Osteoblast (primary cell): ENCODE measurements around the gene C20orf141. TPM values are rescaled to one million over a fixed set of nuclear protein-coding genes. Genes with fewer than 3 reads are reported as not detected.
"Not testable (repeated sequence)": the region's sequence is repeated elsewhere in the genome, so short reads cannot be mapped to it uniquely, and the experiment has no call there.

Experiments used
- DNase-seq: peaks from one replicate; pipeline ENCODE4 v3.0.0; 2011; ENCODE audit warnings: low spot score, mixed read lengths; ENCODE audit not compliant: insufficient read length; ENCODE audit errors: missing footprints
- H2AFZ ChIP-seq: 2 replicates; pipeline ENCODE4 v1.6.0; 2011; ENCODE audit warnings: mild to moderate bottlenecking, low read length
- H3K27ac ChIP-seq: 2 replicates; pipeline ENCODE4 v1.5.1; 2011; ENCODE audit warnings: mild to moderate bottlenecking, low read depth, low read length, moderate library complexity
- H3K27me3 ChIP-seq: 2 replicates; pipeline ENCODE4 v1.6.0; 2012; ENCODE audit warnings: mild to moderate bottlenecking, control low read depth, inconsistent platforms, low read length, moderate library complexity; ENCODE audit not compliant: insufficient read depth
- H3K36me3 ChIP-seq: 2 replicates; pipeline ENCODE4 v1.5.1; 2011; ENCODE audit warnings: mild to moderate bottlenecking, low read length, control low read depth, moderate library complexity; ENCODE audit not compliant: insufficient read depth
- H3K4me1 ChIP-seq: 2 replicates; pipeline ENCODE4 v1.5.1; 2011; ENCODE audit warnings: mild to moderate bottlenecking, low read length, control low read depth, moderate library complexity; ENCODE audit not compliant: insufficient read depth
- H3K4me2 ChIP-seq: 2 replicates; pipeline ENCODE4 v1.6.0; 2011; ENCODE audit warnings: mild to moderate bottlenecking, low read length; ENCODE audit not compliant: insufficient read depth
- H3K4me3 ChIP-seq: fragments of 200-600 bp; sonication (generic); 3 replicates; pipeline ENCODE4 v1.5.1; 2012; ENCODE audit warnings: mild to moderate bottlenecking, low read length, inconsistent platforms; ENCODE audit not compliant: insufficient read depth
- H3K79me2 ChIP-seq: 2 replicates; pipeline ENCODE4 v1.6.0; 2012; ENCODE audit warnings: mild to moderate bottlenecking, low read length, control low read depth, inconsistent platforms; ENCODE audit not compliant: insufficient read depth
- H3K9me3 ChIP-seq: 2 replicates; pipeline ENCODE4 v1.5.1; 2011; ENCODE audit warnings: low read depth, low read length, control low read depth
- H4K20me1 ChIP-seq: 2 replicates; pipeline ENCODE4 v1.6.0; 2012; ENCODE audit warnings: mild to moderate bottlenecking, low read length, control low read depth; ENCODE audit not compliant: insufficient read depth
- total RNA-seq: library from RNA; depleted of rRNA; stranded (reverse); fragments of >200 nt; gene quantifications from 2 replicates; pipeline ENCODE4 v1.2.3, GENCODE V29; 2012
- TF ChIP-seq, protein P1 (sequence below): IDR thresholded peaks from 2 replicates; pipeline ENCODE4 v1.5.1; 2011; ENCODE audit warnings: mild to moderate bottlenecking, low read depth, low read length, moderate library complexity; ENCODE audit errors: extremely low read depth

Gene C20orf141, protein sequence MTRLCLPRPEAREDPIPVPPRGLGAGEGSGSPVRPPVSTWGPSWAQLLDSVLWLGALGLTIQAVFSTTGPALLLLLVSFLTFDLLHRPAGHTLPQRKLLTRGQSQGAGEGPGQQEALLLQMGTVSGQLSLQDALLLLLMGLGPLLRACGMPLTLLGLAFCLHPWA
- 0.29 and 0.36 TPM in 2 replicates for total RNA-seq

DNA sequence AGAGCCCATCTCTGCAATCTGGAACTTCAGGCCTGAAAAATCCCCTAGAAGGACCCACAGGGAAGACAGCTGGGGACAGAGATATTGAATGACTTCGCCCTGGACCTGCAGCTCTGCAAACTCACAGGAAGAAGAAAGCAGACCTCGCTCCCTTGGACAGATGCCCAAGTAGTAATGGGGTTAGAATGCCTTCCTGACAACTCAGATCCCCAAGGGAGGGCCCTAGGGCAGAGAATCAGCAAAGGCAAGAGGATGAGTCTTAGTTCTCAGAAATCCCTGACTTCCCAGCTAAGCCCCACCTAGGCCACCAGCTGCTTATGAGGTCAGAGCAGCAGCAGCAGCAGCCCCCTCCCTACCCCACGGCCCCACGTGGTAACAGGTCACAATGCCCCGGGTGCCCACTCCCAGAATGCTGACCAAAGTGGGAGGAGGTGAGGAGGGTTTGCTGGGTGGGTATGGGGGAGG lies at the start of gene C20orf141:
TSS of gene C20orf141 (plus strand) at position 401 of the 465 bp plus-strand sequence. CDS start 198 bp downstream, outside the sequence.
- TF ChIP-seq, protein P1, sequence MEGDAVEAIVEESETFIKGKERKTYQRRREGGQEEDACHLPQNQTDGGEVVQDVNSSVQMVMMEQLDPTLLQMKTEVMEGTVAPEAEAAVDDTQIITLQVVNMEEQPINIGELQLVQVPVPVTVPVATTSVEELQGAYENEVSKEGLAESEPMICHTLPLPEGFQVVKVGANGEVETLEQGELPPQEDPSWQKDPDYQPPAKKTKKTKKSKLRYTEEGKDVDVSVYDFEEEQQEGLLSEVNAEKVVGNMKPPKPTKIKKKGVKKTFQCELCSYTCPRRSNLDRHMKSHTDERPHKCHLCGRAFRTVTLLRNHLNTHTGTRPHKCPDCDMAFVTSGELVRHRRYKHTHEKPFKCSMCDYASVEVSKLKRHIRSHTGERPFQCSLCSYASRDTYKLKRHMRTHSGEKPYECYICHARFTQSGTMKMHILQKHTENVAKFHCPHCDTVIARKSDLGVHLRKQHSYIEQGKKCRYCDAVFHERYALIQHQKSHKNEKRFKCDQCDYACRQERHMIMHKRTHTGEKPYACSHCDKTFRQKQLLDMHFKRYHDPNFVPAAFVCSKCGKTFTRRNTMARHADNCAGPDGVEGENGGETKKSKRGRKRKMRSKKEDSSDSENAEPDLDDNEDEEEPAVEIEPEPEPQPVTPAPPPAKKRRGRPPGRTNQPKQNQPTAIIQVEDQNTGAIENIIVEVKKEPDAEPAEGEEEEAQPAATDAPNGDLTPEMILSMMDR: no peak
- Histone ChIP-seq H3K4me1 (peaks cover 31% of the 10 kb centered on the region), H3K9me3 (peaks cover 9% of the 10 kb centered on the region), H3K27ac (peak within 1 kb of the TSS; percentile 79), H3K4me3 (peak within 1 kb of the TSS; percentile 25), H2AFZ (no peak within 1 kb of the TSS), H3K4me2 (peak within 1 kb of the TSS; percentile 65), H4K20me1 (no peaks in the 10 kb centered on the region), H3K27me3 (no peaks in the 10 kb centered on the region), H3K36me3 (no peaks in the 10 kb centered on the region), H3K79me2 (no peaks in the 10 kb centered on the region)
- peak; percentile 99 for DNase-seq

DNA sequence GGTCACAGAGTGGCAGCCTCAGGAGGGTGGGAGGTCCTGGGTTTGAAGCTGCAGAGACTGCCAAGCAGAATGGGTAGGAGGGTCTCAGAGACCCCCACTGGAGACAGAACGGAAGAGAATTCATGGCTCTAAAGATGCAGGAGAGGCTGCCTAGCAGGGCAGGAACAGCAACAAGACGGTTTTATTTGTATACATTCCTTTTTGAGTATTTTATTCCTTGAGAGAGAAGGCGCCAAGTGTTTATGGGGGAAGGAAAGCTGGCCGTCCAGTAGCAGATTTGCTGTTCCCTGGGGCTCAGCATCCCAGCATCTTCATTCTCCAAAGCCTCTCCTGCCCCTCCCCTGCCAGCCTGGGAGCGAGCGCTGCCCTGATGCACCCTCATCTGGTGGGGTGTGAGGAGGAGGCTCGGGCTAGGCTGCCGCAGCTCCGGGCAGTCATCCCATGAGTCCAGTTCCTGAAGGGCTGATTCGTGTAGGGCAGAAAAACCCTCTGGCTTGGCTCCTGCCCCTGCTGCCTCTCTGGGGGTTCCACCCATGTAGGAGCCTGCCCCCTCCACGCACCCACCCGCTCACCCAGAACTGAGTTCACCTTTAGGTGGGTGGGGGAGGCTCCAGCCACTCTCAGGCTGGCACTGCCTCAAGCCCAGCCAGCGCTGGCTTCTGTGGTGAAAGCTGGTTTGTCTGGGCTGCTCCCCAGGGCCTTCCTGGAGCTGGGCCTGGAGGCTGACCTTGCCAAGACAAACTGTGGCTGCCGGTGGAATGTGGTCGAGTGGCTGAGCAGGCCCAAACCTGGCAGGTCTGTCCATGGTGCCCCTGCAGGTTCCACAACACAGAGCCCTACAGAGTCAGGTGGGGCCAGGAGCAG lies 46.8 kb upstream of the C20orf141 start:
- Histone ChIP-seq H2AFZ (no peak overlapping the region), H4K20me1 (peaks cover 15% of the 10 kb centered on the region), H3K27ac (no peak overlapping the region), H3K27me3 (peaks cover 75% of the 10 kb centered on the region), H3K4me2 (peak overlapping the region; percentile 50), H3K4me1 (peaks cover 13% of the 10 kb centered on the region), H3K4me3 (peak overlapping the region; percentile 23), H3K79me2 (no peaks in the 10 kb centered on the region), H3K36me3 (no peaks in the 10 kb centered on the region), H3K9me3 (no peaks in the 10 kb centered on the region)
- TF ChIP-seq, protein P1: no peak
- DNase-seq: peak; percentile 95

DNA sequence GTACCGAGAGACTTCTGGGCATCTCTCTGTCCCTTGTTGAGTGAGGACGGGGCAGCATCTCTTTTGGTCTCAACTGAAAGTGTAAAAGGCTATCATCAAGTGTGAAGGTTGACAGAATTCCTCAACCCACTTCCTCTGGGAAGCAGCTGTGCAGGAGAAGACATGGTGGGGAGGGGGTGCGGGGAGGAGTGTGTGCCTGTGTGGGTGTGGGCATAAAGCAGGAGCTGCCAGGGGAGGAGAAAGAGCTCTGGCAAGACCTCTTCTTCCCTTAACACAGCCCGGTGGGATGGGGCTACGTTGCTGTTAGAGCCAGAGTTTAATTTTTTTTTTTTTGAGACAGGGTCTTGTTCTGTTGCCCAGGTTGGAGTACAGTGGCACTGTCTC lies 46.2 kb upstream of the C20orf141 start:
- Histone ChIP-seq H3K4me3 (no peak overlapping the region), H3K79me2 (no peaks in the 10 kb centered on the region), H3K4me2 (no peak overlapping the region), H2AFZ (no peak overlapping the region), H3K27ac (no peak overlapping the region), H4K20me1 (peaks cover 15% of the 10 kb centered on the region), H3K27me3 (peaks cover 69% of the 10 kb centered on the region), H3K4me1 (peaks cover 13% of the 10 kb centered on the region), H3K9me3 (no peaks in the 10 kb centered on the region), H3K36me3 (no peaks in the 10 kb centered on the region)
- TF ChIP-seq, protein P1: no peak
- DNase-seq: peak; percentile 75

DNA sequence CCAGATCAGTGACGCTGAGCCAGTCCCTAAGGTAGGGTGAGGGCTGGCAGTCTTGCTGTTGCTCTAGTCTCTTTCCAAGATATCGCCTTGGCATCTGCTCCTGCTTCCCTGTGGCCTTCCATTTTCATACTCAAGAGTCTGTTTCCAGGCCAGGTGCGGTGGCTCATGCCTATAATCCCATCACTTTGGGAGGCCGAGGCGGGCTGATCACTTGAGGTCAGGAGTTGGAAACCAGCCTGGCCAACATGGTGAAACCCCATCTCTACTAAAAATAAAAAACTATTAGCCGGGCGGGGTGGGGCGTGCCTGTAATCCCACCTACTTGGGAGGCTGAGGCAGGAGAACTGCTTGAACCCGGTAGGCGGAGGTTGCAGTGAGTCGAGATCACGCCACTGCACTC lies 44.7 kb upstream of the C20orf141 start:
- not testable (repeated sequence) for H3K4me2 ChIP-seq, H3K9me3 ChIP-seq, H3K36me3 ChIP-seq, H2AFZ ChIP-seq, H3K27ac ChIP-seq, H3K79me2 ChIP-seq, H3K4me3 ChIP-seq, DNase-seq
- H4K20me1 ChIP-seq: peaks cover 15% of the 10 kb centered on the region
- peaks cover 58% of the 10 kb centered on the region for H3K27me3 ChIP-seq
- peaks cover 13% of the 10 kb centered on the region for H3K4me1 ChIP-seq
